Measurements from ENCODE around the gene WWOX. TPM values are rescaled to one million over a fixed set of nuclear protein-coding genes. Genes with fewer than 3 reads are reported as not detected.

The WWOX gene
- total RNA-seq, 1 donor from 2014 or later: 28.2 TPM

- Mint-ChIP-seq H3K27me3 (no peaks in the 10 kb centered on the region), H3K4me3 (no peak overlapping the region), H3K9me3 (peaks cover 4% of the 10 kb centered on the region), H3K36me3 (no peaks in the 10 kb centered on the region), H3K27ac (no peak overlapping the region), H3K4me1 (ENCODE audit: unreplicated experiment) (peaks cover 14% of the 10 kb centered on the region)
- TF ChIP-seq, protein P1, sequence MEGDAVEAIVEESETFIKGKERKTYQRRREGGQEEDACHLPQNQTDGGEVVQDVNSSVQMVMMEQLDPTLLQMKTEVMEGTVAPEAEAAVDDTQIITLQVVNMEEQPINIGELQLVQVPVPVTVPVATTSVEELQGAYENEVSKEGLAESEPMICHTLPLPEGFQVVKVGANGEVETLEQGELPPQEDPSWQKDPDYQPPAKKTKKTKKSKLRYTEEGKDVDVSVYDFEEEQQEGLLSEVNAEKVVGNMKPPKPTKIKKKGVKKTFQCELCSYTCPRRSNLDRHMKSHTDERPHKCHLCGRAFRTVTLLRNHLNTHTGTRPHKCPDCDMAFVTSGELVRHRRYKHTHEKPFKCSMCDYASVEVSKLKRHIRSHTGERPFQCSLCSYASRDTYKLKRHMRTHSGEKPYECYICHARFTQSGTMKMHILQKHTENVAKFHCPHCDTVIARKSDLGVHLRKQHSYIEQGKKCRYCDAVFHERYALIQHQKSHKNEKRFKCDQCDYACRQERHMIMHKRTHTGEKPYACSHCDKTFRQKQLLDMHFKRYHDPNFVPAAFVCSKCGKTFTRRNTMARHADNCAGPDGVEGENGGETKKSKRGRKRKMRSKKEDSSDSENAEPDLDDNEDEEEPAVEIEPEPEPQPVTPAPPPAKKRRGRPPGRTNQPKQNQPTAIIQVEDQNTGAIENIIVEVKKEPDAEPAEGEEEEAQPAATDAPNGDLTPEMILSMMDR (conservative IDR thresholded peaks at IDR 0.05): no peak
- no peak for DNase-seq (ENCODE audit: extremely low spot score, unreplicated experiment)
Measured at GRCh38 chr16:79006765-79007164, 907.3 kb downstream of the WWOX start.

DNA sequence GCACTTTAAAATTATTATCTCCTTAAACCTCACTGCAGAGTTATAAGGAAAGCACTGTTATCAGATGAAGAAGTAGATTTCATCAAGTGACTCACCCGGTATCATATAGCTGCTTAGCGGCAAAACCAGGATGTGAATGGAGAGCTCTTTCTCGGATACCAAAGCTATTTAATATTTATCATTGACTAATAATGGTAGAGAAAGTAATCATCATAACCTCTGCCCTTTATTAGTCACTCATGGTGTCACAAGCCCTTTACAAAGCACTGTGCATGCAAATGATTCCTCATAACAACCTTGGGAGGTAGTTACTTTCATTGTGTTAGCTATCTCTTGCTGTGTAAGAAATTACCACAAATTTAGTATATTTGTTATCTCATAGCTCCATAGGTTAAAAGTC lies 908.2 kb downstream of the WWOX start:
- Mint-ChIP-seq H3K36me3 (no peaks in the 10 kb centered on the region), H3K9me3 (peaks cover 4% of the 10 kb centered on the region), H3K27ac (no peak overlapping the region), H3K4me1 (ENCODE audit: unreplicated experiment) (peaks cover 12% of the 10 kb centered on the region), H3K27me3 (no peaks in the 10 kb centered on the region), H3K4me3 (no peak overlapping the region)
- no peak for DNase-seq (ENCODE audit: extremely low spot score, unreplicated experiment)
- TF ChIP-seq, protein P1 (conservative IDR thresholded peaks at IDR 0.05): no peak

- DNase-seq (ENCODE audit: extremely low spot score, unreplicated experiment): no peak
- no peak overlapping the region for H3K27ac Mint-ChIP-seq
- no peak overlapping the region for H3K4me3 Mint-ChIP-seq
- peaks cover 10% of the 10 kb centered on the region for H3K4me1 Mint-ChIP-seq (ENCODE audit: unreplicated experiment)
- H3K9me3 Mint-ChIP-seq: peaks cover 4% of the 10 kb centered on the region
- TF ChIP-seq, protein P1 (conservative IDR thresholded peaks at IDR 0.05): no peak
- H3K27me3 Mint-ChIP-seq: peaks cover 2% of the 10 kb centered on the region
- H3K36me3 Mint-ChIP-seq: no peaks in the 10 kb centered on the region
Measured at GRCh38 chr16:79008036-79008868, 908.8 kb downstream of the WWOX start.

DNA sequence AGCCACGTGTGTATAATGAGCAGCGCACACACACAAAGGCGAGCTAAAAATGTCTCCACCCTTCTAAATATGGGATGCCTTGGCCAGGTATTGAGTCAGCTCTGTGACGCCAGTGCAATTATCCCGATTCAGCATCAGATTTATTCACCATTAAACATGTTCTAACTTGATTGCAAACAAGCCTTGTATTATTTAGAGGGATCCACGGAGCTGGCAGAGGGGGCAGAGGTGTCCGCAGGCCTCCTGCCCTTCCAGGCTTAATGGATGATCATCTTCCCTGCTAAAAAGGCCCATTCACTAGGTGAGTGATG lies 909.4 kb downstream of the WWOX start:
- Mint-ChIP-seq H3K27me3 (peaks cover 4% of the 10 kb centered on the region), H3K9me3 (peaks cover 4% of the 10 kb centered on the region), H3K4me1 (ENCODE audit: unreplicated experiment) (peaks cover 14% of the 10 kb centered on the region), H3K36me3 (no peaks in the 10 kb centered on the region), H3K4me3 (no peak overlapping the region), H3K27ac (no peak overlapping the region)
- no peak for DNase-seq (ENCODE audit: extremely low spot score, unreplicated experiment)
- TF ChIP-seq, protein P1 (conservative IDR thresholded peaks at IDR 0.05): no peak

GRCh38 chr16:79009896-79010295 lies 910.4 kb downstream of the WWOX start:
- no peak for DNase-seq (ENCODE audit: extremely low spot score, unreplicated experiment)
- TF ChIP-seq, protein P1 (conservative IDR thresholded peaks at IDR 0.05): no peak
- Mint-ChIP-seq H3K4me3 (no peak overlapping the region), H3K36me3 (no peaks in the 10 kb centered on the region), H3K4me1 (ENCODE audit: unreplicated experiment) (peaks cover 15% of the 10 kb centered on the region), H3K27me3 (peaks cover 4% of the 10 kb centered on the region), H3K9me3 (peaks cover 4% of the 10 kb centered on the region), H3K27ac (no peak overlapping the region)
